ENCODE results near the gene COL15A1.
"Not testable (repeated sequence)": the region's sequence is repeated elsewhere in the genome, so short reads cannot be mapped to it uniquely, and the experiment has no call there.

Gene COL15A1

DNA sequence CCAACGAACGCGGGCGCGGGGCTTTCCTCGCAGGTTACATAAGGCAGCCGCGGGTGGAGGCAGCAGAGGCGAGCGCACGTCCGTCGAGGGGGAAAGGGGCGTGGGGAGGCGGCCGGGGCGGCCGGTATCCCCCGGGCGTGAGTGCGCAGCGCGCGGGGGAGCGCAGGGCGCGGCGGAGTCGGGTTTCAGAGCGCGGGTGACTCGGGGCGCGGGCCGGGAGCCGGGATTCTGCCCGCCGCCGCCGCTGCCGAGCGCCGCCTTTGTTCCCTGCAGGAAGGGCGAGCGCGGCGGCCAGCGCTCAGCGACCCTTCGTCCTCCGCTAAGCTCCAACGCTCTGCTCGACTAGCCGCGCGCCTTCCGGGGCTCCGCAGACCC lies at the start of gene COL15A1:
COL15A1 (plus strand) TSS at position 226 of the 375 bp plus-strand sequence. CDS start 155 bp downstream, outside the sequence.
- DNase-seq = no peak

DNA sequence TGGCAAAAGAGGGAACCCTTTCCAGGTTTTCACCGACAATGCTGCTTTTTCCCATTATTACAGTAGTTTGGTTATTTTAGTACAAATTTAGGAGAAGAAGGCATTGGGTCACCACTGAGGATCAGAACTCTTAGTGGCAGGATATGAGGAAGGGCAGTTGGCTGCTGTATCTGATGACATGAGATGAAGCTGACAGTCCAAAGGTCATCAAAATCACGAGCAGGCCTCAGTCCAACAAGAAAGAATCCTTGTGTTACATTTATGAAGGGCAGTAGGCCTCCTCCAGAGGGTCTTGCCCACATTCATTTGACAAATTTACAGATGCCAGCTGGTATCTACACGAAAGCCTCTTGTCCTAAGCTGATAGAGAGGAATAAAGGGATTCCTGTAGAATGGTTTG lies 49.5 kb upstream of the COL15A1 start:
- no peak for DNase-seq

DNA sequence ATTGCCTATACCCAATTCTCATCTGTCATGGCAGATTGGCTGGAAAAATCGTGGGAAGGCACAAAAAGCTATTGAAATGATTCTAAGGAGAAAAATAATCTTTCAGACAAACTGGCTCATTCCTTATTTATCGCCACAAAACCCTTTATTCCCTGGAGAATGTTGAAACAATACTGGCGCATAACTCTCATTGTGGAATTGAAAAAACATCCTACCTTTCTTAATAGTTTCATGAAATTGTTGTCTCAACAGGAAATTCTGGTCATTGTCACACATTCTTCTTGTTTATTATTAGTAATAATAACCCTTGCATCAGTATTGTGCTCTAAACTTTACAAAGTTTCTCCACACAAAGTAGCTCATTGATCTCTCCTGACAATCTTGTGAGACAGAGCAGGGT lies 48.9 kb upstream of the COL15A1 start:
- DNase-seq = no peak

DNA sequence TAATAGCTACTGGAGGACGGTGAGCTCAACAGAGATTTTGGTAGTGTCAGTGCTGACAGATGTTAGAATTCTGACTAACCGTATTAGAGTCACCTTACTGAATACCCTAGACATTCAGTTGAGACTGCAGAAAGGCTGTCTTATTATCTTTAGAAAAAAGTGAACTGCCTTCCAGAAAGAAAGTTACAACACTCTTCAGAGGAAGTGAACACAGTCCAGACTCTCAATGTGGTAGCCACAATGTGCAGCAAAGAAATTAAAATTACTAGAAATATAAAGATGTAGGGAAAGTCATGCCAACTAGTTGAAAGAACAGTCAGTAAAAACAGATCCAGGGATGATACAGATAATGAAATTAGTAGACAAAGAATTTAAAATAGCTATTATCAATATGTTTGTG lies 47.1 kb upstream of the COL15A1 start:
- no peak for DNase-seq

DNA sequence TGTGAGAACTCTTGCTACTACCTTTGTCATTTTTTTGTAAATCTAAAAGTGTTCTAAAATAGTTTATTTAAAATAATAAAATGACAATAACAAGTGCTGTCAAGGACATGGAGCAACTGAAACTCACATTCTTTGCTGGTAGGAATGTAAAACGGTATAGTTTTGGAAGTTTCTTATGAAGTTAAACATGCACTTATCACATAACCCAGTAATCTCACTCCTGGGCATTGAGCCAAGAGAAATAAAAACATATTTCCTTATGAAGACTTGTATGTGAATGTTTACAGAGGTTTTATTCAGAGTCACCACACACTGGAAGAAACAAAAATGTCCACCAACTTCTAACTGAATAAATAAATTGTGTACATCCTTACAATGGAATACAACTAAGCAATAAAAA lies 46.0 kb upstream of the COL15A1 start:
- DNase-seq = no peak

DNA sequence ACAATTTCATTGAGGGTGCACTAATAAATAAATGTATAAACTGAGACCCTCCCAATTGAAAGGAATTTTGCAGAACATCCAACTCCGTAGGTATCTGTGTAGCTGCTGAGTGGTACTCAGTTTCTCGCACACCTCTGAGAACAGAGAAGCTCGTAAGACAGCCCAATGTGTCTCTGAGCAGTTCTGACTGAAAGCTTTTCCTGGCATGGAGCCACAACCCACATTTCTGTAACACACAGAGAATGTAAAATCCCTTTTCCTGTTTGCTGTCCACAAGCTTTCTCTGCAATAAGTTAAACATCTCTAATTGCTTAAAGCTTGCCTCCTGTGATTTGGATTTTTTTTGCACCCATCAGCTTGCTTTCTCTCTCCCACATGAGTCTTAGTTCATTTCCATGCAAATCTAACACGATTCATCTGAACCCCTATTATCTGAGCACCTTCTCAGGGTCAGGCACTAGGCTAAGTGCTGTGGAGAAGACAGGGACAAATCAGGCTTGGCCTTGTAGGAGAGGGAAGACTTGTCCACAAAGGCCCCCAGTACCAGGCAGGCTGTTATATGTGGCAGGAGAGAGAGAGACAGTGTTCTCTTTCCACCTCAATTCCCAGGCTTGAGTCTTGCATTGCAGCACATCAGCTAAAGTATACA lies 44.2 kb upstream of the COL15A1 start:
- DNase-seq = no peak

DNA sequence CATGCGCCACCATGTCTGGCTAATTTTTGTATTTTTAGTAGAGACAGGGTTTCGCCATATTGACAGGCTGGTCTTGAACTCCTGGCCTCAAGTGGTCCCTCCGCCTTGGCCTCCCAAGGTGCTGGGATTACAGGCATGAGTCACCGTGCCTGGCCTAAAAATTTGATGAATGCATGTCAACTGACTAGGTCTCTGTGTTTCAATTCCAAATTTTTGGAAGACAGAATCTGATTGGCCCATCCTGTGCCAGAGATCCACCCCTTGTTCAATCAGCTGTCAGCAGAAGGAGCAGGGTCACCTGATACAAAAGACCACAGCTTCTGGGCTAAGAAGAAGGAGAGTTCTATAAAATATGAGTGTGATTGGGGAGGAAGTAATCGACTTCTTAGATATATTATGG lies 43.5 kb upstream of the COL15A1 start:
- no peak for DNase-seq

DNA sequence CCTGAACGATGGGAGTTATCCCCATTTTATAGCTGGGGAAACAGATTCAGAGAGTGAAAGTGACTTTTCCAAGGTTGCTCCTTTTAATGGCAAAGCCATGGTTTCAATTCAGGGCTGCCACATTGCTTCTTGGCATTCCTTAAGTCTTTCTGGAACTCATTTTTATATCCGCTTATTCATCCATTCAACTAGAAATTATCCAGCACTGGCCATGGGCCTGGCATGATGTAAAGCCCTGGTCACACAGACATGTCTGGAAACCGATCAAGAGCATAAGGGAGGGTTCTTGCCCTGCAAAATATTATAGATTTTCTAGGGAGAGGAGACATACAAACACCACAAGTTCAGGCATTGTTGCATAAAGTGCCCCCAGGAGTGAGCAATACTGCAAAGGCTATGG lies 43.0 kb upstream of the COL15A1 start:
- no peak for DNase-seq

DNA sequence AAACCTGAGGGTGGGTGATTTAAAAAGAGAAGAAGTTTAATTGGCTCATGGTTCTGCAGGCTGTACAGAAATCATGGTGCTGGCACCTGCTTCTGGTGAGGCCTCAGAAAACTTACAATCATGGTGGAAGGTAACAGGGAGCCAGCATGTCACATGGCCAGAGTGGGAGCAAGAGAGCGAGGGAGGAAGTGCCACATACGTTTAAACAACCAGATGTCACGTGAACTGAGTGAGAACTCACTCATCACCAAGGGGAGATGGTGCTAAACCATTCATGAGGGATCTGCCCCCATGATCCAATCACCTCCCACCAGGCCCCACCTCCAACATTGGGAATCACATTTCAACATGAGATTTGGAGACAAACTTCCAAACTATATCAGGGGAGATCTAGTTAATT lies 41.9 kb upstream of the COL15A1 start:
- DNase-seq = not testable (repeated sequence)

DNA sequence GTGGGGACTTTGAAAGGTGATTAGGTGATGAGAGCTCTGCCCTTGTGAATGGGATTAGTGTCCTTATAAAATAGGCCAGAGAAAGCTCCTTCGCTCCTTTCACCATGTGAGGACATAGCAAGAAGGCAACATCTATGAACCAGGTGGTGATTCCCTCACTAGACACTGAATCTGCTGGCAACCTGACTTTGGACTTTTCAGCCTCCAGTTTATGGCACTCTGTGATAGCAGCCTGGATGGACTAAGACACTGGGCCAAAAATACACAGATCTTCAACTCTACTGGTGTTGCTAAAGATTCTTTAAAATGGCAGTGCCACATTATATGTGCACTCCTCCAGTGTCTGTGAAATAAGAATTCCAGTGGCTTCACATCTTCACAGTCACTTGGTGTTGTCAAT lies 41.2 kb upstream of the COL15A1 start:
- DNase-seq = no peak

DNA sequence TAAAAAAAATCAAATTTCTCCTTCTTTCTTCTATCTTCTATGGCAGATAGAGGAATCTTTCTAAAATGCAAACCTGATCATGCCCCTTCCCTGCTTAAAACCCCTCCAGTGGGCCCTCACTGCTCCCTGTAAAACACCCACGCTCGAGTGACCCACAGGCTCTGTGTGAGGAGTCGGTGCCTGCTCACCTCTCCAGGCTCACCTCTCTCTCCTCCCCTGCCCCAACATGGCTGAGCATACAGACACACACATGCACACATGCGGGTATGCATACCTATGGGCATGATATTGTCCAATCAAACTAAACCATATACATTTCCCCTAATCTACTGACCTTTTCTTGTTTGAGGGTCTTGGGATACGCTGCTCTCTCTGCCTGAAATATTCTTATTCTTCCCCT lies 40.8 kb upstream of the COL15A1 start:
- no peak for DNase-seq

DNA sequence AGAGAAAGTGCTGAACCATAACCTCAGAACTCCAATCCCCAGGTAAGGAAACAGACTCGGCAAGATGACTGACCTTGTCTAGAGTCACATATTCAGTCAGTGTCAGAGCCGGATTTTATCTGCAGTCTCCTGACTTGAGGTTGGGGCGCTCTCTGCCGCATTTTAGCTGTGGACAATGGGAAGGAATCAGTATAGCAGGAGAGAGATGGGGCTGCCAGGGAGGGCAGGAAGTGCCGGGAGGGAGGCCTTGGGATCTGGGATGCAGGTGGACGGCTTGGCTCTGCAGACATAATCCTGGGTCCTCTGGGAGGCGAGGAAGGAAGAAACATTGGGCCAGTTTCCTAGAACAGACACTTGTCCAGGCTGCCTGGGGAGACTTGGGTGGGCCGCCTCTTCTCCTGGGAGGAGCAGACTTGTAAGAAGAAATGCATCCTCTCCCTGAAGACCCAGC lies 39.7 kb upstream of the COL15A1 start:
- no peak for DNase-seq

DNA sequence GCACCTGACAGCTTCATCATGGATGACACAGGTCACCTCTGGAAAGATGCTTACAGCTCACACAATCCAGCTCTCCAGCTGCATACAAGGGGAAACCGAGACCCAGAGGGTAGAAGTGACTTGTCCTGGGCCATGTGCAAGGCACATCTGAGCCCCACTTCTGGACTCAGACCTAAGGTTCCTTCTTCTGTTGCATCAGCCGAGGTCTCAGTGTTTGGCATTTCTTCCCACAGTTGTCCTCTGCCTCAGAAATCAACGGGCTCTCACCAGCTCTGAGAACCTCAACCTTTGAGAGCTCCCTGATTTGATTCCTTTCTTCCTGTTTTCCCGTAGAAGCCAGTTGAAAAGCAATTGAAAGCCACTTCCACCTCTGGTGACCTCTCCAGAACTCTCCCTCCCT lies 38.7 kb upstream of the COL15A1 start:
- DNase-seq = no peak

DNA sequence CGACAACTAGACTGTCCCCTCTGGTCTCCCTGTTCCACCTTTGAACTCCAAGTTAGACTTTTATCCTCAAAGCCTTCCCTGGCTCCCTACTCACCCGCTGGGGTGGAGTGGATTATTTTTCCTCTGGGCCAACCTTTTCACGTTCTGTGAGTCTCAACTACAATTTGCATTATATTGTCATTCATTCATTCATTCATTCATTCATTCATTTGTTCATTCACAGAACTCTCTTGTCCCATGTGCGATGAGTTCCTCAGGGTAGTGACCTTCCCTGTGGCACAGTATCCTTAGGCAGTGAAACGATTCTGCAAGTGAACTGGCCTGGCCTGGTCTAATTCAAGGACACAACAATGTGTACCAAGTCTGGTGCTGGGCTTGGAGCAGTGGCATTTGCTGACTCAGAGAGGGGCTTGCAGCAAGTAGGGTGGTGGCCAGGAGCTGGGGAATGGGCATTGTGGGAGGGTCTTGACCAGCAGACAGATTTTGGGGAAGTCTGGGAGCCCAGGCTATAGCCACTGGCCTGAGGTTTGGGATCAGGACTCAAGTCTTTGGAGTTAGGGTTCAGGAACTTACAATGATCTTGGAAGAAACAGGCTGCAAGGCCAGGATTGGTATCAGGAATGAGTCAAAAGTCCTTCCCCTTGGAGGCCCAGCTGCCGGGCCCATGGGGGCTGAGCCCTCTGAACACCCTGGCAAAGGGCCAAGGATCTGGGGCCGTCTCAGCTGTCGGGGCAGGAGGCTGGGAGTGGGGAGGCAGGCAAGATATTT lies 37.2 kb upstream of the COL15A1 start:
- no peak for DNase-seq

DNA sequence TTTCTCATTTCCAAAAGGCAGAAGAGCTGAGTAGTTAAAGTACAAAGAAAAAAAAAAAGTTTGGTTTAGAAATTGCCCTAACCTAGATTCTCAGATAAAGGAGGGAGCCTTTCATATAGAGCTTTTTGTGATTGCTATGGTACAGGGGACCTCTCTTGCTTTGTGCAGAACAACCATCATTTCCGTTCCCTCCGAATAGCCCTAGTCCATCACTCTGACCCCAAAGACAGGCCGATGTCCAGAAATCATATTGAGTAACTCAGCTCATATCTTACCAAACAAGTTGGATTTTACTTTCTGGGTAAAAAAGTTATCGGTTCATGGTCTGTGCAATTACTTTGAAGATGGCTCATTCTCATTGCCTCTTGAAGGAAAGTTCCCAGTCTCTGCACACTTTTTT lies 36.7 kb upstream of the COL15A1 start:
- DNase-seq = no peak

DNA sequence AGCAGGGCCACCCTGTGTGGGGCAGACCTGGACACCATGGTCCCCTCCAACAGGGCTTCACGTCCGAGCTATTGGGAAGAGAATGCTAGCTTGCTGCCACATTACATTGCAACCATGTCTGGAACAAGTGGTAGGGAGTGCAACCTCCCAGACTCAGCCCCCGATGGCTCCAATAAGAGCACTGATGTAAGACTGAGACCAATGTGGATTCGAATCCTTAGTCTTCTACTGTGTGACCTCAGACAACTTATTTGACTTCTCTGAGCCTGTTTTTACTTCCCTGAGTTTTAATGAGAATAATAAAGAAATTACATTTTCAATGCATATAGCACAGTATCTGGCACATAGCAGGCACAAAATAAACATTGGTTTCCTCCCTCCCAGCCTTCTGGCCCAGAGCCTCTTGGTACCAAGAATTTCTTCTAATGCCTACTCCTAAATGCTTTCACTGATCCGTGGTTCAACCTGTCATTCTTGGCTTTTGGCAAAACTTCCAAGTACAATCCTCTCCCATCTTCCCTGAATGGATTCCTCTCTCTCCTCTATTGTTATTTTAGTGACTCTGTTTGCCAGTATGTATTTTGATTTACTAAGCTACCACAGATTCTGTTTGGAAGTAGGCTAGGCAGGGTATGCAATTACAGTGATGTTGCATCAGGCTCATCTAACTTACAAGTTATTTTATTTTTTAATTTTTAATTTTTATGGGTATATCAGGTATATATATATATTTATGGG lies 34.6 kb upstream of the COL15A1 start:
- DNase-seq = no peak

DNA sequence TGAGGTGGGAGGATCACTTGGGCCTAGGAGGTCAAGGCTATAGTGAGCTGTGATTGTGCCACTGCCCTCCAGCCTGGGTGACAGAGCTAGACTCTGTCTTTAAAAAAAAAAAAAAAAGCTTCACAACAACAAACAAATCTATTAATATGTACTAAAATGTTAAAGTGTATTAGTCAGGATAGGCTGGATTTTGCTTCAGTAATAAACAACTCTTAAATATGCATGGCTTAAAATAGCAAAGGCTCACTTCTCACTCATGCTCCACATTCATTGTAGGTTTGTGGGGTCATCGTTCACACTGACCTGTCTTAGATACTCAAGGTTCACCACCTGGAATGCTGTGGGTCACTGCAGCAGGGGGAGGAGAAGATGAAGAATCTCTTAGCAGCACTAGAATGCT lies 33.8 kb upstream of the COL15A1 start:
- DNase-seq = no peak

DNA sequence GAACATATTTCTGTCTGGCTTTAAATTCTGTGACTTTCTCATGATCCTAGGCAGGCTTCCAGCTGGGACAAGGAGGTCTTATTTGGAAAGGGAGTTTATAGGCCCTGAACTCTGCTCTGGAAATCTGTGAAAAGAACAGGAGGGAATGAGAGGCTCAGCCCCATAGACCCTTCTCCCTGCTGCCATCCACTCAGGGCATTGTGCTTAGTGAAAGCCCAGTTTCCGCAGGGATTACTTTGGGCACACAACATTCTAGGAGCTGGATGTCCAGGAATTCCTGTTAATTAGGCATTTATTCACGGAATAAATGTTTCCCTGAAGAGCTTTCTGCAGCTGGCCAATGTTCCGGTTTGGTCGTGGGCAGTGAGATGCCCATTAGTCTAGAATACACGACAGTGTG lies 32.7 kb upstream of the COL15A1 start:
- no peak for DNase-seq

DNA sequence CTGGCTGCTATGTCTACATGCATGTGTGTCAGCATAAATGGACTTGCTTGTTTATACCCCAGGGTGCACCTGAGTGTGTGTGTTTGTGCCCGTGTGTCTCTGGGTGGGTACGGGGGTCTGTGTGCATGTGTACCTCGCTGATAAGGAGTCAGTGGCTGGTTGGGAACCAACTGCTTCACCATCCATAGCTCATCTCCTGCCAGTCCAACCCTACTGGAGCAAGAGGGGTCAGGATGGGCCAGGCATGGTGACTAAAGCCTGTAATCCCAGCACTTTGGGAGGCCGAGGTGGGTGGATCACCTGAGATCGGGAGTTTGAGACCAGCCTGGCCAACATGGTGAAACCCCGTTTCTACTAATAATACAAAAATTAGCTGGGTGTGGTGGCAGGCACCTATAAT lies 32.0 kb upstream of the COL15A1 start:
- not testable (repeated sequence) for DNase-seq

DNA sequence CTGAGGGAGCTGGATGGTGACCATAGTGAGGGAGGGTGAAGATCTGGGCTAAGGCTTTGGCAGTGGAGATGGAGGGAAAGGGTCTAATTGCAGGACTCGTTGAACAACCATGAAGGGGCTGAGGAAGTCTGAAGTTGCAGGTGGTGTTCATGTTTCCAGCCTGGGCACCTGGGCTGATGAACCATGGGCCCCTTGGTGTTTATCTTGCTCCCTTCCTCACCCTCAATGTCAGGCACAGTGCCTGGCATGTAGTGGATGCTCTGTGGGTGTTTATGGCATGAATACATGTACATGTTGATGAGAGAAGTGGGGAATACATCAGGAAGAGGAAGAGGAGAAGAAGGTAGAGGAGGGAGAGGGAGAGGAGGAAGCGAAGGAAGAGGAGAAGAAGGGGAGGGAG lies 31.3 kb upstream of the COL15A1 start:
- no peak for DNase-seq

DNA sequence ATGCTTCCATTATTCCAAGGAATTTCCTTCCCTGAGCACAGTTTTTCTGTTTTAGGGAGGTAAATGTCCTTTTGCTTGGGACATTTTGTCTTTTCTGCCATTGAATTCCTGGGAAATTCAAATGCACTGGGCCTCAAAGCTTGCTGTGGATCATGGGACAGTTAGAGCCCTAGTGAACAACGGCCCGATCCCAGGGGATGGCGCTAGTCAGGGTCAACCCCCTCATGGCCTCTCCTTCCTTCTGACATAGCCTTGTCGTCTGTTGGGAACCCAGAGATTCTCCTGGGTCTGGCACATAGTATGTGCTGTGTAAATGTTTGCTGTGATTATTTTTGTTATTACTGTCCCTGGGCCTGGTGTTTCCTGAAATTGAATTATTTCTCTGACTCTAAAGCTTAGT lies 30.7 kb upstream of the COL15A1 start:
- DNase-seq = no peak

DNA sequence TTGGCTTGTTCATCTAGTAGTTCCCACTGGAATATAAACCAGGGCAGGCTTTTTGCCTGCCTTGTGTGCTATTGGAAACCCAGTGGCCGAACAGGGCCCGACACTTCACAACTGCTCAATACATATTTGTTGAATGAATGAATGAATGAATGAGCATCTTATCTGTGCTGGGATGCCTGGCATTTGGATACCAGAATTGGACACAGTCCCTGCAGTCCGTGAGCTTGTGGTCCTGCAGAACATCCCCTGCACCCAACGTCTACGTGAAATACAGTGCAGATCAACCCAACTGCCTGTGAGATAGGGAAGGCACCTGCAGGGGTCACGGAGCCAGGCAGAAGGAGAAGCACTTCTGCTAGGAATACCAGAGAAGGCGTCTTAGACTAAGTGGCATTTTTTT lies 30.0 kb upstream of the COL15A1 start:
- no peak for DNase-seq

DNA sequence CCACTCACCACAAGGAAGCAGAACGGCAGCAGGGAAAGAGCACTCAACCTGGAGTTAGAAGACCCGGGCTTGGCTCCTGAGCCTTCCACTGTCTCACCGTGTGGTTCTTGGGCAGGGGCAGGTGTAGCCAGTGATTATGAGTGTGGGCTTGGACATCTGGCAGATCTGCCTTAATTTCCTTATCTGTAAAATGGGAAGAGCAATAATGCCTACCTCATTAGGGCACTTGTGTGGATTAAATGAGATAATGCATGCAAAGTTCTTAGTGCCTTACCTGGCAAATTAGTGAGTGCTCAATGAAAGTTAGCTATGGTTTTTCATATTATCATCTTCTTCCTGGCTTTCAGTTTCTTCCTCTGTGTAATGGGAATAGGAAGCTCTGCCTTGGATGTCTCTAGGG lies 28.1 kb upstream of the COL15A1 start:
- DNase-seq = no peak

DNA sequence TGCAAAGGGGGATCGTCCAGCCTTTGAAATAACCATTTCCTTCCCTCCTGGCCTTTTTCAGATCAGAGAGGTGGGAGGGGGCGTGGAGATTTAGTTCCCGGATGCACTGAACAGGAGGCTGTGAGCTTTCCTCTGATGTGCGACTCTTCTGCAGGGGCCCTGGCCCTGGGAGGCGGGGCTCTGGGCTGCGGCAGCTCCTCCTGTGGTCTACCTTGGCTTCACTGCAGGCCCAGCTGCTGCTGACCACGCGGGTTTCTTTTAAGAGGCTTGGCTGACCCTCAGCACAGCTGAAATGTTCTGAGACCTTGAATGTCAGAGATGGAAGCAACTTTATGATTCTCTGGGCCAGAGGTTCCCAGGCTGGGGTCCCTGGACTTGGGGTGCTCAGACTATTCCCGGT lies 27.0 kb upstream of the COL15A1 start:
- DNase-seq = no peak
